Measurements from ENCODE around the gene OR2J2. TPM values are rescaled to one million over a fixed set of nuclear protein-coding genes. Genes with fewer than 3 reads are reported as not detected.
"Not testable (repeated sequence)": the region's sequence is repeated elsewhere in the genome, so short reads cannot be mapped to it uniquely, and the experiment has no call there.

The OR2J2 gene
- total RNA-seq (not detected), polyA plus RNA-seq (not detected)
- long read RNA-seq, donor 1: 0 reads
- long read RNA-seq, donor 2: 0 reads
- long read RNA-seq, donor 3: 0 reads
- long read RNA-seq, donor 4: 0 reads
- long read RNA-seq, donor 5: 0 reads
- long read RNA-seq, donor 6: 0 reads
- long read RNA-seq, donor 7: 0 reads
- long read RNA-seq, donor 8: 0 reads
- long read RNA-seq, donor 9: 0 reads
- long read RNA-seq, donor 10: 0 reads

GRCh38 chr6:29170607-29171006, at the start of gene OR2J2:
Gene OR2J2 (plus strand): TSS chr6:29170907. CDS start chr6:29173636, 2,729 bp downstream.
- intact Hi-C loops (cut with DNase I); H3K4me3 ChIP-seq; H3K36me3 ChIP-seq (replicated peaks in 1 of 2); H3K9me3 ChIP-seq (replicated peaks in 1 of 3); H3K27me3 ChIP-seq; DNase-seq; H3K4me1 ChIP-seq (replicated peaks in 1 of 2); H3K27ac ChIP-seq: not testable (repeated sequence)
- 50 to 60% (median 59%) methylated on average over 2 of the region's 2 CpGs for WGBS, 4 donors

DNA sequence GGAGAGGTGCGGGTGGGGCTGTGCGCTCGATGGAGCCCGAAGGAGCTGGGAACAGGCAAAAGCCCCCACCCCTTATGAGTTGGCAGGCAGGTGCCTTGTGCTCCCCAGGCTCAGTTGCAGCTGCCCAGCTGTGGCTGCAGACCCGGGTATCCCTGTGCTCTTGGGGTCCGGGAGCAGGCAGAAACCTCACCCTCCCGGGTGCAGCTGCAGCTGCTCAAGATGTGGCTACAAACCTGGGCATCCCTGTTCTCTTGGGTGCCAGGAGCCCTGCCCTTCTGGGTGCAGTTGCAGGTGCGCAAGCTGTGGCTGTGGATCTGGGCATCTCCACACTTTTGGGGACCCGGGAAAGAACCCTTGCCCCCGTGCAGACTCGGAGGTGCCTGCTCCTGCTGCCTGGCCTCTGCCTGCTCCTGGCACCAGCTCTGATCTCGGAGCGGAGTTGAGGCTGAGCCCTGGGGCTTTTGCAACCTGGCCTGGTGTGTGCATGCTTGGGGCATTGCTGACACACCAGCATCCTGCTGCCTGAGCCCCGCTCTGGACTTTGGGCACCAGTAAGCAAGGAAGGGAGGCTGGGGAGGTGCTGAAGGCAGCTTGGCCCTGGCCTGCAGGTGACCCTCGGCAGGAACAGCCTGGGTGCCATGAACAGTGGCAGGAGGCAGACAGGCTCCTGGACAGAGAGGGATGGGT, 41.2 kb upstream of the OR2J2 start:
- Histone ChIP-seq H3K9me3 (replicated peaks in 1 of 3) (no peaks in the 10 kb centered on the region), H3K4me3 (no peak overlapping the region), H3K36me3 (replicated peaks in 1 of 2) (no peaks in the 10 kb centered on the region), H3K27ac (no peak overlapping the region), H3K27me3 (no peaks in the 10 kb centered on the region), H3K4me1 (replicated peaks in 1 of 2) (no peaks in the 10 kb centered on the region)
- TF ChIP-seq, protein P1, sequence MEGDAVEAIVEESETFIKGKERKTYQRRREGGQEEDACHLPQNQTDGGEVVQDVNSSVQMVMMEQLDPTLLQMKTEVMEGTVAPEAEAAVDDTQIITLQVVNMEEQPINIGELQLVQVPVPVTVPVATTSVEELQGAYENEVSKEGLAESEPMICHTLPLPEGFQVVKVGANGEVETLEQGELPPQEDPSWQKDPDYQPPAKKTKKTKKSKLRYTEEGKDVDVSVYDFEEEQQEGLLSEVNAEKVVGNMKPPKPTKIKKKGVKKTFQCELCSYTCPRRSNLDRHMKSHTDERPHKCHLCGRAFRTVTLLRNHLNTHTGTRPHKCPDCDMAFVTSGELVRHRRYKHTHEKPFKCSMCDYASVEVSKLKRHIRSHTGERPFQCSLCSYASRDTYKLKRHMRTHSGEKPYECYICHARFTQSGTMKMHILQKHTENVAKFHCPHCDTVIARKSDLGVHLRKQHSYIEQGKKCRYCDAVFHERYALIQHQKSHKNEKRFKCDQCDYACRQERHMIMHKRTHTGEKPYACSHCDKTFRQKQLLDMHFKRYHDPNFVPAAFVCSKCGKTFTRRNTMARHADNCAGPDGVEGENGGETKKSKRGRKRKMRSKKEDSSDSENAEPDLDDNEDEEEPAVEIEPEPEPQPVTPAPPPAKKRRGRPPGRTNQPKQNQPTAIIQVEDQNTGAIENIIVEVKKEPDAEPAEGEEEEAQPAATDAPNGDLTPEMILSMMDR (IDR thresholded peaks at IDR 0.05): no peak
- no peak for TF ChIP-seq POLR2A (IDR thresholded peaks at IDR 0.05)
- 55 to 81% (median 70%) methylated on average over 6 to 15 of the region's 15 CpGs; no CpG with 5 or more reads in 1 of the 4 donors for WGBS, 4 donors
- DNase-seq: peak in 1 of 7 donors; percentile 42
- intact Hi-C loops (cut with DNase I): no loop called here

DNA sequence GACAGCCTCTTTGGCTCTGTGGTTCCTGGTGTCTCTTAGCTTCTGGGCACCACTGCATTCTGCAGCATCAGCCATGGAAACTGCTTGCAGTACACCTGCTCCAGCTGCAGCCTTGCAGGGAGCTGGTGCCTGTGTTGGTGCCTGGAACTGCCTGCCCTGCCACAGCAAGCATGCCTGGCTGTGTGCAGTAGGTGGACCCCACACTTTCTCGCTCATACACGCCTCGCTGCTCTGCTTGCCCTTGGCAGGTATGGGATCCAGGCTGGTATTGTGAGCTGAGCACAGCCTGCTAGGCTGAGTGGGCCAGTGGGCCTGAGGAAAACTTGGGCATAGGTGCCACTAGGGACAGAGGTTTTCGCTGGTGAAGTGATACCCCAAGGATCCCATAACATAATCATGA, 40.1 kb upstream of the OR2J2 start:
- Histone ChIP-seq H3K4me3 (no peak overlapping the region), H3K9me3 (replicated peaks in 1 of 3) (no peaks in the 10 kb centered on the region), H3K27me3 (no peaks in the 10 kb centered on the region), H3K27ac (no peak overlapping the region), H3K36me3 (replicated peaks in 1 of 2) (no peaks in the 10 kb centered on the region), H3K4me1 (replicated peaks in 1 of 2) (no peaks in the 10 kb centered on the region)
- TF ChIP-seq POLR2A (IDR thresholded peaks at IDR 0.05): no peak
- TF ChIP-seq, protein P1 (IDR thresholded peaks at IDR 0.05): no peak
- intact Hi-C loops (cut with DNase I): no loop called here
- DNase-seq: no peak
- 82 to 88% (median 85%) methylated on average over 2 to 4 of the region's 4 CpGs for WGBS, 4 donors

DNA sequence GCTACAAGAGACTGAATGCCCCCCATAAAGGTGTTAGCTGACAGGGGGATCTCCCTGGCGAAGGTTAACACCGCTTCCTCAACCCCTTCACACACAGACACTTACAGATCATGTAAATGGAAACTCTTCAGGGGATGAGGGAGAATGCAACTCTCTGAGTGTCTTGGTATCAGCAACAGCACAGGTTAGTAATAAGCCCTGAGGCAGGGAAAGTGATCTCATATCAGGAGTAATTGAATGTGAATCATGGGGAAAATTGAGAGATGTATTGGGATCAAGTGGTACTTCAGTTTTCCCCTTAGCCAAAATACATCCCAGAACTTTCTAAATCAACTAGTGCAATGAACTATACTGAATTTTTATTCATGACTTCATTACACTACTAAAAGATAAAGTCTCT, 39.0 kb upstream of the OR2J2 start:
- Histone ChIP-seq H3K9me3 (replicated peaks in 1 of 3) (no peaks in the 10 kb centered on the region), H3K27ac (no peak overlapping the region), H3K27me3 (no peaks in the 10 kb centered on the region), H3K4me3 (no peak overlapping the region), H3K4me1 (replicated peaks in 1 of 2) (no peaks in the 10 kb centered on the region), H3K36me3 (replicated peaks in 1 of 2) (no peaks in the 10 kb centered on the region)
- intact Hi-C loops (cut with DNase I): no loop called here
- WGBS, 4 donors: 51 to 72% (median 72%) methylated on average over 2 of the region's 2 CpGs
- TF ChIP-seq, protein P1 (IDR thresholded peaks at IDR 0.05): no peak
- TF ChIP-seq POLR2A (IDR thresholded peaks at IDR 0.05): no peak
- DNase-seq: no peak

DNA sequence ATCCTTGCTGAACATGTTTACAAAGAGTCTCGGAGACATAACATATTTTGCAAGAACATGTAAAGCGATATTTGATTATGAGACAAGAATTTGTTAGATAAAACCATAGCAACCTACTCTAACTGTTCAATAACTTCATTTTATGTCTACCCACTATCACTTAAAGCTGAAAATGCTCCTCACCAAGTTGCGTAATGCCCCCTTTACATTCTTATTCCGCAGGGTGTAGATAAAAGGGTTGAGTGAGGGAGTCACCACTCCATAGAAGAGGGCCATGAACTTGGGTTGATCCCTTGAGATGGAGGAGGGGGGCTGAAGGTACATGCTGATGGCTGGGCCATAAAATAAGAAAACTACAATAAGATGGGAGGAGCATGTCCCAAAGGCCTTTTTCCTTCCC, 33.0 kb upstream of the OR2J2 start:
- intact Hi-C loops (cut with DNase I): no loop called here
- TF ChIP-seq, protein P1 (IDR thresholded peaks at IDR 0.05): no peak
- TF ChIP-seq POLR2A (IDR thresholded peaks at IDR 0.05): no peak

More for the DNA sequence above, 33.0 kb upstream of the OR2J2 start:
- H3K27me3 ChIP-seq: no peaks in the 10 kb centered on the region
- H3K27ac ChIP-seq: no peak overlapping the region
- no peak overlapping the region for H3K4me3 ChIP-seq
- no peaks in the 10 kb centered on the region for H3K36me3 ChIP-seq (replicated peaks in 1 of 2)
- H3K9me3 ChIP-seq (replicated peaks in 1 of 3): no peaks in the 10 kb centered on the region
- WGBS, 4 donors: 78 to 83% (median 81%) methylated on average over 4 of the region's 4 CpGs
- no peaks in the 10 kb centered on the region for H3K4me1 ChIP-seq (replicated peaks in 1 of 2)
- no peak for DNase-seq

Measured in adrenal gland (tissue), 19 donors.